Nephron progenitor cell (in vitro differentiated cells): ENCODE data around the gene SP140.
A peak's percentile ranks its signal among the peaks of the same experiment; 100 is the strongest.

Source experiments
- DNase-seq: peaks from one replicate; pipeline ENCODE4 v3.0.0; 2021
- H3K27ac Mint-ChIP-seq: 2 replicates; pipeline ENCODE4 v1.8.0; 2021; ENCODE audit warnings: mild to moderate bottlenecking, moderate library complexity, mixed read lengths
- H3K27me3 Mint-ChIP-seq: 2 replicates; pipeline ENCODE4 v1.8.0; 2021; ENCODE audit warnings: mild to moderate bottlenecking, low read depth, mixed read lengths; ENCODE audit not compliant: poor library complexity
- H3K36me3 Mint-ChIP-seq: 2 replicates; pipeline ENCODE4 v1.8.0; 2021; ENCODE audit warnings: low read depth, mixed read lengths
- H3K4me1 Mint-ChIP-seq: 2 replicates; pipeline ENCODE4 v1.8.0; 2021; ENCODE audit warnings: mixed read lengths
- H3K4me3 Mint-ChIP-seq: 2 replicates; pipeline ENCODE4 v1.8.0; 2021; ENCODE audit warnings: mild to moderate bottlenecking, moderate library complexity, mixed read lengths
- H3K9me3 Mint-ChIP-seq: 2 replicates; pipeline ENCODE4 v1.8.0; 2021; ENCODE audit warnings: mild to moderate bottlenecking, moderate library complexity, mixed read lengths
- CTCF ChIP-seq: fragments of 200-600 bp; sonication (generic); IDR thresholded peaks from 2 replicates; pipeline ENCODE4 v1.5.0; 2021; ENCODE audit warnings: antibody characterized with exemption

SP140 gene

GRCh38 chr2:230312638-230313037, 87.1 kb downstream of the SP140 start:
- DNase-seq, result no peak

DNA sequence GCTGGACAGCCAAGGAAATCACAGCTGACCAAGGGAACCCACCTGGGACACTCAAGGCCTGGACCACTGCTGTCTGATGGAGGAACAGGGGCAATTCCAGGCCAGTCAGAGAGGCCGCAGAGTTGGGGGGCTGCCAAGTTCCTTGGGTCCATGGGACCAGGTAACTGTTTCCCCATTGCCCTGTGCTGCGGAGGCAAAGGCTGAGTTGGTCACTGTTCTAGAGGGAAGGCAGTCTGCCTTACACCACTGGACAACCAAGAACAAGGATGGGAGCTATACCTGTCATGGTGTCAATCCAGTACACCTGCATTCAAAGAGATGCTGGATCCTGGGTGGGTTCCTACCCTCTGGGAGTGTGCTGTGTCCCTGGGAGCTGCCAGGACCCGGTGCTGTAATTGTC, 91.8 kb downstream of the SP140 start:
- DNase-seq, result no peak
- Mint-ChIP-seq H3K36me3 (no peaks in the 10 kb centered on the region), H3K4me1 (peaks cover 5% of the 10 kb centered on the region), H3K27ac (no peak overlapping the region), H3K9me3 (peaks cover 17% of the 10 kb centered on the region), H3K4me3 (no peak overlapping the region), H3K27me3 (peaks cover 7% of the 10 kb centered on the region)
- TF ChIP-seq CTCF, result no peak

More at GRCh38 chr2:230312638-230313037, 87.1 kb downstream of the SP140 start:
- H3K4me1 Mint-ChIP-seq, result peaks cover 4% of the 10 kb centered on the region
- no peak overlapping the region for H3K27ac Mint-ChIP-seq
- no peaks in the 10 kb centered on the region for H3K9me3 Mint-ChIP-seq
- no peaks in the 10 kb centered on the region for H3K36me3 Mint-ChIP-seq
- no peak for TF ChIP-seq CTCF
- peaks cover under 1% of the 10 kb centered on the region for H3K27me3 Mint-ChIP-seq
- H3K4me3 Mint-ChIP-seq, result no peak overlapping the region

GRCh38 chr2:230318190-230319121, 92.9 kb downstream of the SP140 start:
- Mint-ChIP-seq H3K9me3 (peaks cover 26% of the 10 kb centered on the region), H3K4me1 (peaks cover 5% of the 10 kb centered on the region), H3K36me3 (no peaks in the 10 kb centered on the region), H3K4me3 (no peak overlapping the region), H3K27ac (peak overlapping the region; percentile 81), H3K27me3 (peaks cover 9% of the 10 kb centered on the region)
- TF ChIP-seq CTCF, result no peak
- DNase-seq, result no peak

- TF ChIP-seq CTCF, result no peak
- Mint-ChIP-seq H3K27me3 (peaks cover 9% of the 10 kb centered on the region), H3K4me3 (no peak overlapping the region), H3K4me1 (peaks cover 5% of the 10 kb centered on the region), H3K27ac (no peak overlapping the region), H3K36me3 (no peaks in the 10 kb centered on the region), H3K9me3 (peaks cover 31% of the 10 kb centered on the region)
- no peak for DNase-seq
These were observed 93.8 kb downstream of the SP140 start for GRCh38 chr2:230319211-230319862.

GRCh38 chr2:230321031-230321430, 95.5 kb downstream of the SP140 start:
- Mint-ChIP-seq H3K27me3 (peaks cover 9% of the 10 kb centered on the region), H3K4me3 (no peak overlapping the region), H3K36me3 (no peaks in the 10 kb centered on the region), H3K9me3 (peaks cover 31% of the 10 kb centered on the region), H3K27ac (no peak overlapping the region), H3K4me1 (peaks cover 5% of the 10 kb centered on the region)
- no peak for TF ChIP-seq CTCF
- no peak for DNase-seq
